ENCODE results near the gene ITIH4.

DNA sequence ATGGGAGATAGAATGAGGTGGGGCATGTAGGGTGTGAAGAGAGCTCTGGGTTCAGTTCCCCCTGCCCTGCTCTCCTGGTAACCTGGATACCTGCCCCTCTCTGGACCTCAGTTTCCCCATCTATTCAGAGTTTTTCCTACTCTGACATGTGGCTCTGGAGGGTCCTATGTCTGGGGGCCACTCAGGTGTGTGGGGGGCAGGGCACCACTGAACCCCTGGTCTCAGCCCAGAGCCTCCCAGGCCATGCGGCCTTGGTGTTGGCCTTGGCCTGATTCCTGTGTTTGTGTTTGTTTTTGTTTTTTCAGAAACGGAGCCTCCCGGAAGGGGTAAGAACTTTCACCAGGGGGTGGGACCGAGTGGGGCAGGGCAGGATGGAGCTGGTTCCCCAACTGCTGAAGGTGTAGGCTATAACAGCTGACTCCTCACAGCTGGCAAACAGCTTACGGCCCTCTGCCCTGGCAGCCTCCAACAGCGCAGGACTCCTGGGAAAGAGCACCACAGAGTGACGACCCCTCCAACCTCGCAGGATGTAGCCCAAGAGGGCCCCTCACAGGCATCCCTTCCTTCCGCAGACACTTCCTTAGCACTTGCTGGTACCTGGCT lies 35.1 kb downstream of the ITIH4 start:
- TF ChIP-seq CTCF (conservative IDR thresholded peaks at IDR 0.05; ENCODE audit: low read depth, low read length) (no peak), EZH2 (IDR thresholded peaks at IDR 0.05; ENCODE audit: borderline replicate concordance, low read depth, low read length, poor library complexity, severe bottlenecking) (no peak)
